ES-I3 (cell line): ENCODE data around the gene ATP23.

ENCODE experiments used
- H3K36me3 ChIP-seq: 2 replicates; pipeline ENCODE4 v1.6.1; 2013; ENCODE audit warnings: mild to moderate bottlenecking, low read length, control low read depth, moderate library complexity; ENCODE audit not compliant: insufficient read depth
- H3K4me1 ChIP-seq: 2 replicates; pipeline ENCODE4 v1.6.1; 2013; ENCODE audit warnings: mild to moderate bottlenecking, control low read depth, low read length; ENCODE audit not compliant: insufficient read depth
- H3K9ac ChIP-seq: 2 replicates; pipeline ENCODE4 v1.6.1; 2013; ENCODE audit warnings: low read depth, mild to moderate bottlenecking, low read length, moderate library complexity
- H3K9me3 ChIP-seq: 2 replicates; pipeline ENCODE4 v1.6.1; 2013; ENCODE audit warnings: mild to moderate bottlenecking, low read length, moderate library complexity; ENCODE audit not compliant: control insufficient read depth, insufficient read depth

Gene ATP23

GRCh38 chr12:57904426-57904825 is 36.9 kb upstream of the ATP23 start:
- Histone ChIP-seq H3K4me1 (peaks cover 20% of the 10 kb centered on the region), H3K9ac (no peak overlapping the region), H3K9me3 (no peaks in the 10 kb centered on the region)

DNA sequence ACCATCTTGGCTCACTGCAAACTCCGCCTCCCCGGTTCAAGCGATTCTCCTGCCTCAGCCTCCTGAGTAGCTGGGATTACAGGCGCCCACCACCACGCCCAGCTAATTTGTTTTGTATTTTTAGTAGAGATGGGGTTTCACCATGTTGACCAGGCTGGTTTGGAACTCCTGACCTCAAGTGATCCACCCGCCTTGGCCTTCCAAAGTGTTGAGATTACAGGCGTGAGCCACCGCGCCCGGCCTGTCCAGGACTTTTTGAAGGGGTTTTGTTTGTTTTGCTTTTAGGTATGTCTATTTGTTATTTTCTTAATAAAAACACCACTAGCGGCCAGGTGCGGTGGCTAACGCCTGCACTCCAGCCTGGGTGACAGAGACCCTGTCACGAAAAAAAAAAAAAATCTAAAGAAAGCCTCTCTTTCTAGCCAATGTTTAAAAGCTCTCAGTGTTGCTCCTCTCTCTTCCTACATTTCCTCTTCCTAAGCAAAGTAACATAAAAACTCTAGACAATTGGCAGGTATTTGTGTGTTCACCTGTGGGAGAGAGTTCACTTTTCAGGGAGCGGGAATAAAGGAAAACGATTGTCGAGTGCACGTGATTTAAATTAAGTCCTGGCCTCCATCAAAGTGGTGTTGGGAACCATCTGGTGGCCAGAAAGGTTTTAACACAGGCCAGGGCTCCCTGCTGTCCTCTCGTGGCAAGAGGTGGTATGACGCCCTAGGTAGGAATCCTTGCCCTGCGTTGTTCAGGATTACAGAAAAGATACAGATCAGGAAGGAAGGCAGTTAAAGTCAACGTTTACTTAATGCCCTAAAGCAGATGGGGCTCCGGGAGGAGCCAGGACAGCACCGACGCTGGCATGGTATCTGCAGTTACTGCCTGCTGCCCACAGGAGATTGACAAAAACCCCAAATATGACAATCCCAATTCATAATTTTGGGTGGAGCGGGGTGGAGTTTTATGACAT is 36.2 kb upstream of the ATP23 start:
- Histone ChIP-seq H3K9ac (peak overlapping the region; percentile 5; the same call in 1 of the 2 replicates), H3K36me3 (no peaks in the 10 kb centered on the region), H3K4me1 (peaks cover 20% of the 10 kb centered on the region), H3K9me3 (no peaks in the 10 kb centered on the region)

More at GRCh38 chr12:57904426-57904825, 36.9 kb upstream of the ATP23 start:
- no peaks in the 10 kb centered on the region for H3K36me3 ChIP-seq

DNA sequence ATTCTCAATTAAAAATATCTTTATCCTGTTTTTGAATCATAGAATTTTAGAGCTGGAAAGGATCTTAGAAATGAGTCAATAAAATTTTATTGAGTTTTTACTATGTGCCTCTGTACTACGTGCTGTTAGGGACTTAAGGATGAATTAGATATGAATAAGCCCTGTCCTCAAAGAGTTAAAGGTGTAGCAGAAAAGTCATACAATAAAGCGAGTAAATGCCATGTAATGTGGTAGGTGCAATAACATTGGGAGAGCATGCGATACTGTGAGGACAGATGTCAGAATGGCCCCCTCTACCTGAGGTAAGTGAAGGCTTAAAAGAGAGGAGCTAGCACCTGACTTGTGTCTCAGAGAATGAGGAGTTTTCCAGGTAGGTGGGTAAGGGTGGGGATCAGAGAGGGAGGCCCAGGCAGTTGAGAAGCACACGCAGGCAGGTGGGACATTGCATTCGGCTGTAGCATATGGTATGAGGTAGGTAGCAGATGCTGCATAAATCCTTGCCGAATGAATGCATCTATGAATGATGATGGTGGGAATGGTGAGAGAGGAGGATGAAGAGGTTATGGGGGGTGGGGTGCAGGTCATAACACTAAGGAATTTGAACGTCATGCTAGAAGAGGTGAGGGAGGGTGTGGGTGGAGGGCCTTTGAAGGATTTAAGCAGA is 35.4 kb upstream of the ATP23 start:
- Histone ChIP-seq H3K4me1 (peaks cover 20% of the 10 kb centered on the region), H3K9ac (no peak overlapping the region), H3K9me3 (no peaks in the 10 kb centered on the region), H3K36me3 (no peaks in the 10 kb centered on the region)

DNA sequence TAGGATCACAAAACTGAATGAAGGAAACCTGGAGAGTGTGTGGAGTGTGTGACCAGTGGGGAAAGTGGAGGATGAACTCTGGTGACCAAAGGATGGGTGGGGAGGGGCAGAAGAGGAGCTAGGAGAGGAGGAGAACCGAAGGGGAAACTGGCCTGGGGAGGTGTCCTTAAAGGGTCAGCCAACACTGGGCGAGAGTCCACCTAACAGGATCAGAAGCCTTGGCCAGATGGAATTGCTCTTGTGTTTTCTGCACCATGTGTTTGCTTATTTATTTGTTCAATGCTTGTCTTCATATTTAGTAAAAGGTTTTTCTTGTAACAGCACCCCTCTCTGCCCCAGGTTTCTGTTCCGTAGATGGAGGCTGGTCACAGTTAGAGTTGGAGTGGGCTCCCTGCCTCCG is 34.5 kb upstream of the ATP23 start:
- Histone ChIP-seq H3K9me3 (no peaks in the 10 kb centered on the region), H3K4me1 (peaks cover 20% of the 10 kb centered on the region), H3K9ac (no peak overlapping the region), H3K36me3 (no peaks in the 10 kb centered on the region)

- Histone ChIP-seq H3K4me1 (peaks cover 20% of the 10 kb centered on the region), H3K9me3 (no peaks in the 10 kb centered on the region), H3K9ac (no peak overlapping the region), H3K36me3 (no peaks in the 10 kb centered on the region)
Observed at GRCh38 chr12:57907281-57907680, 34.1 kb upstream of the ATP23 start.

DNA sequence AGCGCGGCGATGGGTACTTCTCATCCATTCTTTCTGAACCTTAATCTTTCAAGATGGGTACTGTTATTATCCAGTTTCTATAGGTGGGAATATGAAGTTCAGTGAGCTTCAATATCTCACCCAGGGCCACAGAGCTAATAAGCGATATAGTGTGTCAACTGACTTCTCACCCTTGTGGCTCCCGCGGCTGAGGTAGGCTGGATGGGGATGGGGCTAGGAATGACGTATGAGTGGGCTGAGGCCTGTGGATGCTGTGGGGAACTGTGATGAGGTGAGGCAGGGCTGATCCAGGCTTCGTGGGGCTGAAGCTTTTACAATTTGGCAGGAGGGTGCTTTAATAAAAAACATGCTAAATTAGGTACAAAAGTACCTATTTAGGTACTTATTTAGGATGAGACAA is 32.9 kb upstream of the ATP23 start:
- H3K36me3 ChIP-seq, result no peaks in the 10 kb centered on the region

GRCh38 chr12:57909056-57909455 is 32.3 kb upstream of the ATP23 start:
- Histone ChIP-seq H3K9me3 (no peaks in the 10 kb centered on the region), H3K4me1 (peaks cover 20% of the 10 kb centered on the region), H3K9ac (no peak overlapping the region), H3K36me3 (no peaks in the 10 kb centered on the region)

More for the DNA sequence above, 32.9 kb upstream of the ATP23 start:
- Histone ChIP-seq H3K9me3 (no peaks in the 10 kb centered on the region), H3K4me1 (peaks cover 20% of the 10 kb centered on the region), H3K9ac (no peak overlapping the region)

GRCh38 chr12:57909611-57910010 is 31.8 kb upstream of the ATP23 start:
- Histone ChIP-seq H3K9ac (no peak overlapping the region), H3K9me3 (no peaks in the 10 kb centered on the region), H3K36me3 (no peaks in the 10 kb centered on the region), H3K4me1 (peaks cover 20% of the 10 kb centered on the region)

GRCh38 chr12:57918147-57918546 is 23.2 kb upstream of the ATP23 start:
- no peak overlapping the region for H3K9ac ChIP-seq
- no peaks in the 10 kb centered on the region for H3K4me1 ChIP-seq
- H3K36me3 ChIP-seq, result no peaks in the 10 kb centered on the region
- no peaks in the 10 kb centered on the region for H3K9me3 ChIP-seq

DNA sequence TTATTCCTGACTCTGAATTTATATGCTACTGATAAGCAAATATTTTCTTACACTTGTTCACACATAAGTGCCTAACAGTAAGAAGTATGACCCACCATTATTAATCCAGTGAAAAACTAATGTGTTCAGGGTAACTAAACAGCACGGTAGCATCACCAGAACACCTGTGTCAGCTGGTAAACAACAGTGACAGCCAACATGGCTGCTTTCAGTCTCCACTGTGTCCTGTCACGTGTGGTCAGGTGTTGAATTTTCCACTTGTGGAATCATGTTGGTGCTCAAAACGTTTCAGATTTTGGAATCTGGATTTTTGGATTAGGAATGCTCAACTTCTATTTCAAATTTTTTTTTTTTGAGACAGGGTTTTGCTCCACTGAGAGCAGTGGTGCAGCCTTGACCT is 14.3 kb upstream of the ATP23 start:
- no peaks in the 10 kb centered on the region for H3K4me1 ChIP-seq
- no peaks in the 10 kb centered on the region for H3K36me3 ChIP-seq
- H3K9me3 ChIP-seq, result no peaks in the 10 kb centered on the region
- no peak overlapping the region for H3K9ac ChIP-seq

GRCh38 chr12:57929092-57929830 is 12.1 kb upstream of the ATP23 start:
- Histone ChIP-seq H3K36me3 (no peaks in the 10 kb centered on the region), H3K4me1 (no peaks in the 10 kb centered on the region), H3K9me3 (no peaks in the 10 kb centered on the region), H3K9ac (no peak overlapping the region)

GRCh38 chr12:57934819-57935218 is 6.5 kb upstream of the ATP23 start:
- no peaks in the 10 kb centered on the region for H3K9me3 ChIP-seq
- H3K4me1 ChIP-seq, result no peaks in the 10 kb centered on the region
- no peaks in the 10 kb centered on the region for H3K36me3 ChIP-seq
- no peak overlapping the region for H3K9ac ChIP-seq

- Histone ChIP-seq H3K36me3 (no peaks in the 10 kb centered on the region), H3K4me1 (peaks cover 1% of the 10 kb centered on the region; the same call in 1 of the 2 replicates), H3K9me3 (no peaks in the 10 kb centered on the region), H3K9ac (peak overlapping the region; percentile 78; the same call in 1 of the 2 replicates)
Observed at GRCh38 chr12:57935331-57935730, 6.0 kb upstream of the ATP23 start.

GRCh38 chr12:57935839-57936512 is 5.4 kb upstream of the ATP23 start:
- H3K9ac ChIP-seq, result peak overlapping the region; percentile 78; the same call in 1 of the 2 replicates

More at GRCh38 chr12:57935839-57936512, 5.4 kb upstream of the ATP23 start:
- peaks cover 5% of the 10 kb centered on the region; the same call in 1 of the 2 replicates for H3K4me1 ChIP-seq
- no peaks in the 10 kb centered on the region for H3K9me3 ChIP-seq
- H3K36me3 ChIP-seq, result no peaks in the 10 kb centered on the region
